GM23338 (cell line): Measurements from ENCODE around the gene RNF213. TPM values are rescaled to one million over a fixed set of nuclear protein-coding genes. Genes with fewer than 3 reads are reported as not detected.
A peak's percentile ranks its signal among the peaks of the same experiment; 100 is the strongest.

Source experiments
- ATAC-seq: fragments of 200-7000 bp; cut with Tn5 transposase; 3 replicates; pipeline ENCODE4 v1.9.1; 2020
- DNase-seq: peaks from one replicate; pipeline ENCODE4 v3.0.0-alpha.2; 2015; ENCODE audit warnings: low spot score
- H2AFZ ChIP-seq: fragments of 200-600 bp; sonication (generic); 2 replicates; pipeline ENCODE4 v1.8.0; 2016; ENCODE audit warnings: antibody characterized with exemption, mild to moderate bottlenecking, moderate library complexity
- H3F3A ChIP-seq: fragments of 200-600 bp; sonication (generic); replicated peaks from 2 replicates; pipeline ENCODE4 v1.8.0; 2017; ENCODE audit warnings: antibody characterized with exemption, mixed run types, low read depth
- H3K27ac ChIP-seq: fragments of 200-600 bp; sonication (generic); 2 replicates; pipeline ENCODE4 v1.6.1; 2016; ENCODE audit warnings: low read depth
- H3K27me3 ChIP-seq: fragments of 200-600 bp; sonication (generic); 2 replicates; pipeline ENCODE4 v1.8.0; 2016; ENCODE audit warnings: mild to moderate bottlenecking, mixed run types, moderate library complexity; ENCODE audit not compliant: insufficient read depth
- H3K36me3 ChIP-seq: fragments of 200-600 bp; sonication (generic); 2 replicates; pipeline ENCODE4 v1.8.0; 2016; ENCODE audit warnings: mild to moderate bottlenecking; ENCODE audit not compliant: insufficient read depth
- H3K4me1 ChIP-seq: fragments of 200-600 bp; sonication (generic); 2 replicates; pipeline ENCODE4 v1.8.0; 2016; ENCODE audit warnings: mild to moderate bottlenecking, moderate library complexity; ENCODE audit not compliant: insufficient read depth
- H3K4me2 ChIP-seq: fragments of 200-600 bp; sonication (generic); 2 replicates; pipeline ENCODE4 v1.7.1; 2017; ENCODE audit warnings: mixed run types
- H3K4me3 ChIP-seq: fragments of 200-600 bp; sonication (generic); 2 replicates; pipeline ENCODE4 v1.6.1; 2016; ENCODE audit warnings: mixed run types
- H3K79me2 ChIP-seq: fragments of 200-600 bp; sonication (generic); replicated peaks from 2 replicates; pipeline ENCODE4 v1.8.0; 2017; ENCODE audit warnings: mild to moderate bottlenecking; ENCODE audit not compliant: insufficient read depth
- H3K9me2 ChIP-seq: fragments of 200-600 bp; sonication (generic); 2 replicates; pipeline ENCODE4 v1.8.0; 2017; ENCODE audit not compliant: insufficient read depth
- H4K20me1 ChIP-seq: fragments of 200-600 bp; sonication (generic); replicated peaks from 2 replicates; pipeline ENCODE4 v1.8.0; 2017; ENCODE audit warnings: mild to moderate bottlenecking; ENCODE audit not compliant: insufficient read depth
- H3K27ac Mint-ChIP-seq: 2 replicates; pipeline ENCODE4 v1.8.0; 2020; ENCODE audit warnings: inconsistent platforms, mild to moderate bottlenecking, moderate library complexity, mixed read lengths
- H3K27me3 Mint-ChIP-seq: 3 replicates; pipeline ENCODE4 v1.8.0; 2022; ENCODE audit warnings: low read depth, mild to moderate bottlenecking, moderate library complexity, mixed read lengths, inconsistent platforms; ENCODE audit not compliant: insufficient read depth, poor library complexity
- H3K36me3 Mint-ChIP-seq: 3 replicates; pipeline ENCODE4 v1.8.0; 2021; ENCODE audit warnings: low read depth, mild to moderate bottlenecking, inconsistent platforms, moderate library complexity, mixed read lengths
- H3K4me1 Mint-ChIP-seq: 3 replicates; pipeline ENCODE4 v1.8.0; 2020; ENCODE audit warnings: mild to moderate bottlenecking, inconsistent platforms, mixed read lengths
- H3K4me3 Mint-ChIP-seq: 3 replicates; pipeline ENCODE4 v1.8.0; 2021; ENCODE audit warnings: moderate library complexity, mild to moderate bottlenecking, inconsistent platforms, mixed read lengths
- H3K9me3 Mint-ChIP-seq: 3 replicates; pipeline ENCODE4 v1.8.0; 2020; ENCODE audit warnings: moderate library complexity, mild to moderate bottlenecking, inconsistent platforms, mixed read lengths
- ETS1 ChIP-seq: IDR thresholded peaks from 2 replicates; pipeline ENCODE4 v1.6.1; 2016; ENCODE audit warnings: antibody characterized with exemption
- EZH2phosphoT487 ChIP-seq: fragments of 200-600 bp; sonication (generic); IDR thresholded peaks from one replicate; pipeline ENCODE4 v1.8.1; 2018; ENCODE audit warnings: antibody characterized with exemption; ENCODE audit not compliant: unreplicated experiment
- NANOG ChIP-seq: IDR thresholded peaks from 2 replicates; pipeline ENCODE4 v1.6.1; 2016; ENCODE audit warnings: antibody characterized with exemption, borderline replicate concordance
- STAT1 ChIP-seq: IDR thresholded peaks from one replicate; pipeline ENCODE4 v1.6.1; 2016; ENCODE audit warnings: antibody characterized with exemption; ENCODE audit not compliant: unreplicated experiment
- ZNF462 ChIP-seq: fragments of 250-450 bp; sonication (Bioruptor Pico); IDR thresholded peaks from 2 replicates; pipeline ENCODE4 v1.5.0; 2020; ENCODE audit warnings: mild to moderate bottlenecking, moderate library complexity
- polyA plus RNA-seq: library from polyadenylated mRNA; unstranded; fragments of >200 nt; fragmentation: Nextera tagmentation; extraction: Ambion mirVana; gene quantifications from 2 replicates; pipeline ENCODE4 v1.2.1, GENCODE V29; 2016
- total RNA-seq: library from RNA; depleted of rRNA; stranded (reverse); fragments of >200 nt; shearing (Covaris generic); gene quantifications from 2 replicates; pipeline ENCODE4 v1.2.3, GENCODE V29; 2014

Gene RNF213
- total and polyA plus RNA-seq, 2 experiments from 2014 or later: 21.2 to 67.2 TPM

GRCh38 chr17:80397034-80397387 lies 136.4 kb downstream of the RNF213 start:
- Histone ChIP-seq H3K9me2 (no peaks in the 10 kb centered on the region), H3K4me3 (no peak overlapping the region), H3K27ac (no peak overlapping the region), H2AFZ (no peak overlapping the region), H3F3A (no peaks in the 10 kb centered on the region), H3K36me3 (no peaks in the 10 kb centered on the region), H3K79me2 (no peaks in the 10 kb centered on the region), H3K4me1 (no peaks in the 10 kb centered on the region; the same call in 1 of the 2 replicates), H3K27me3 (no peaks in the 10 kb centered on the region), H4K20me1 (peaks cover 4% of the 10 kb centered on the region; the same call in 1 of the 2 replicates), H3K4me2 (no peak overlapping the region)
- Mint-ChIP-seq H3K27me3 (peaks cover 3% of the 10 kb centered on the region), H3K27ac (peak overlapping the region; percentile 25; the same call in 1 of the 2 replicates), H3K36me3 (peaks cover 10% of the 10 kb centered on the region; the same call in 2 of the 3 replicates), H3K4me1 (peaks cover 28% of the 10 kb centered on the region), H3K4me3 (no peak overlapping the region), H3K9me3 (no peaks in the 10 kb centered on the region)
- TF ChIP-seq ZNF462 (CRISPR knock-in tag) (no peak), EZH2phosphoT487 (no peak), STAT1 (no peak)
- ATAC-seq: peak; percentile 22; the same call in 2 of the 3 replicates
- no peak for DNase-seq

GRCh38 chr17:80397686-80398085 lies 137.0 kb downstream of the RNF213 start:
- peaks cover 3% of the 10 kb centered on the region for H3K27me3 Mint-ChIP-seq
- Histone ChIP-seq H4K20me1 (peaks cover 4% of the 10 kb centered on the region; the same call in 1 of the 2 replicates), H3K9me2 (no peaks in the 10 kb centered on the region), H2AFZ (no peak overlapping the region), H3K4me2 (no peak overlapping the region), H3K27ac (no peak overlapping the region), H3F3A (no peaks in the 10 kb centered on the region), H3K27me3 (no peaks in the 10 kb centered on the region), H3K36me3 (no peaks in the 10 kb centered on the region), H3K4me3 (no peak overlapping the region), H3K4me1 (no peaks in the 10 kb centered on the region; the same call in 1 of the 2 replicates), H3K79me2 (no peaks in the 10 kb centered on the region)
- no peak overlapping the region for H3K4me3 Mint-ChIP-seq
- H3K27ac Mint-ChIP-seq: no peak overlapping the region
- peaks cover 8% of the 10 kb centered on the region; the same call in 2 of the 3 replicates for H3K36me3 Mint-ChIP-seq
- no peaks in the 10 kb centered on the region for H3K9me3 Mint-ChIP-seq
- H3K4me1 Mint-ChIP-seq: peaks cover 28% of the 10 kb centered on the region
- ATAC-seq (peak; percentile 39), DNase-seq (no peak)
- TF ChIP-seq ZNF462 (CRISPR knock-in tag) (no peak), NANOG (no peak), ETS1 (no peak)
